K562 (cell line): ENCODE measurements around the gene PDCL3. TPM values are rescaled to one million over a fixed set of nuclear protein-coding genes. Genes with fewer than 3 reads are reported as not detected.

Source experiments
- ATAC-seq: fragments of 200-7000 bp; cut with Tn5 transposase; 3 replicates; pipeline ENCODE4 v1.9.1; 2020; ENCODE audit warnings: moderate library complexity
- BruUV-seq: library from RNA; stranded (reverse); fragments of 400-500 nt; replicated peaks from 2 replicates; lab custom pipeline; 2021; lab: Mats Ljungman, UMichigan
- CTCF ChIA-PET: fragments of 300-600 bp; formaldehyde crosslinking; extraction: SDS; loops from one replicate; lab custom pipeline; 2021; ENCODE audit warnings: low intra/inter-chr PET ratio; lab: Yijun Ruan, JAX
- POLR2A ChIA-PET: fragments of 300-600, 350-650 bp; sonication (Branson Sonifier 250); formaldehyde crosslinking; extraction: SDS; loops from one replicate; lab custom pipeline; 2021; ENCODE audit warnings: antibody characterized with exemption, inconsistent platforms; lab: Yijun Ruan, JAX
- DNase-seq, 4 experiments: peaks; one replicate each; pipeline versions ENCODE4 v3.0.0 to v3.0.0-alpha.2; 2011 to 2018; ENCODE audit warnings: low spot score in 3 of 4, mixed read lengths in 3 of 4; ENCODE audit errors: extremely low read depth in 1 of 4
- FAIRE-seq: peaks from 2 replicates; lab custom pipeline; 2011; peaks lifted over from hg19 to GRCh38; lab: Jason Lieb, UNC
- H2AFZ ChIP-seq: 2 replicates; pipeline ENCODE4 v1.6.0; 2011; ENCODE audit warnings: low read depth, low read length, control low read depth, inconsistent platforms
- H3K27ac ChIP-seq: fragments of 200-600 bp; 3 replicates; pipeline ENCODE4 v1.8.0; 2011; ENCODE audit warnings: low read depth, mild to moderate bottlenecking, control low read depth, inconsistent platforms, low read length, moderate library complexity, mixed read lengths; ENCODE audit errors: extremely low read depth
- H3K27me3 ChIP-seq, 2 experiments: fragments of 300-600 bp in 1 of 2; 2 replicates in 1 of 2; 3 replicates in 1 of 2; pipeline versions ENCODE4 v1.6.0 to v1.8.0; 2011; ENCODE audit warnings: inconsistent platforms in 2 of 2, low read length in 2 of 2, mild to moderate bottlenecking in 1 of 2, mixed read lengths in 1 of 2, moderate library complexity in 1 of 2; ENCODE audit not compliant: control insufficient read depth in 2 of 2, insufficient read depth in 2 of 2
- H3K36me3 ChIP-seq: fragments of 300-600 bp; 3 replicates; pipeline ENCODE4 v1.8.0; 2011; ENCODE audit warnings: mild to moderate bottlenecking, low read length, inconsistent platforms; ENCODE audit not compliant: control insufficient read depth, insufficient read depth
- H3K4me1 ChIP-seq, 2 experiments: fragments of 200-600 bp in 1 of 2; replicated peaks in 1 of 2; 2 replicates in 1 of 2; 3 replicates in 1 of 2; pipeline versions ENCODE4 v1.5.1 to v1.8.0; 2011; ENCODE audit warnings: inconsistent platforms in 2 of 2, low read length in 2 of 2, mild to moderate bottlenecking in 1 of 2, mixed read lengths in 1 of 2, moderate library complexity in 1 of 2; ENCODE audit not compliant: control insufficient read depth in 2 of 2, insufficient read depth in 2 of 2
- H3K4me2 ChIP-seq: 2 replicates; pipeline ENCODE4 v1.6.1; 2011; ENCODE audit warnings: low read length, control low read depth, inconsistent platforms, mixed read lengths; ENCODE audit not compliant: insufficient read depth
- H3K4me3 ChIP-seq: fragments of 200-600 bp; sonication (generic), shearing (Covaris generic); 2 replicates; pipeline ENCODE4 v1.5.1; 2016; ENCODE audit warnings: control low read depth, inconsistent platforms
- H3K79me2 ChIP-seq: fragments of 200-600 bp; 3 replicates; pipeline ENCODE4 v1.8.0; 2011; ENCODE audit warnings: low read length, inconsistent platforms; ENCODE audit not compliant: control insufficient read depth, insufficient read depth
- H3K9ac ChIP-seq, 2 experiments: 2 replicates each; pipeline versions ENCODE4 v1.6.0 to v1.6.1; 2011; ENCODE audit warnings: low read depth in 2 of 2, low read length in 2 of 2, control low read depth in 1 of 2, inconsistent platforms in 1 of 2, mild to moderate bottlenecking in 1 of 2, mixed read lengths in 1 of 2; ENCODE audit not compliant: insufficient read depth in 1 of 2
- H3K9me1 ChIP-seq: one replicate; pipeline ENCODE4 v1.6.0; 2011; ENCODE audit warnings: inconsistent platforms, mild to moderate bottlenecking, low read length, moderate library complexity; ENCODE audit not compliant: control insufficient read depth, insufficient read depth
- H3K9me3 ChIP-seq: replicated peaks from 2 replicates; pipeline ENCODE4 v1.5.1; 2011; ENCODE audit warnings: low read depth, low read length, inconsistent platforms; ENCODE audit not compliant: control insufficient read depth, insufficient read depth
- H4K20me1 ChIP-seq: replicated peaks from 2 replicates; pipeline ENCODE4 v1.6.1; 2011; ENCODE audit warnings: low read length, inconsistent platforms, mixed read lengths; ENCODE audit not compliant: control insufficient read depth, insufficient read depth
- BRCA1 ChIP-seq, 2 experiments: fragments of 450-650 bp in 1 of 2; sonication (generic) in 1 of 2; formaldehyde crosslinking in 1 of 2; IDR thresholded peaks; 2 replicates each; pipeline versions ENCODE4 v1.5.0 to v1.6.1; 2017 to 2020; ENCODE audit warnings: mild to moderate bottlenecking in 1 of 2, missing genetic modification reagents in 1 of 2
- CBX1 ChIP-seq: sonication (generic); IDR thresholded peaks from 2 replicates; pipeline ENCODE4 v1.6.1; 2016; ENCODE audit warnings: antibody characterized with exemption, low read depth, mild to moderate bottlenecking
- EZH2 ChIP-seq: IDR thresholded peaks from 2 replicates; pipeline ENCODE4 v1.6.1; 2012; ENCODE audit warnings: low read depth, mild to moderate bottlenecking, inconsistent platforms, low read length, borderline replicate concordance
- NR3C1 ChIP-seq: sonication (generic); formaldehyde crosslinking; IDR thresholded peaks from 2 replicates; pipeline ENCODE4 v1.8.1; 2022; ENCODE audit warnings: missing genetic modification reagents
- TCFL5 ChIP-seq: fragments of 250-450 bp; sonication (Bioruptor Pico); conservative IDR thresholded peaks from 2 replicates; pipeline ENCODE4 v1.6.1; 2021; ENCODE audit warnings: mild to moderate bottlenecking, moderate library complexity, matching md5 sums
- ZKSCAN1 ChIP-seq: fragments of 150-350 bp; IDR thresholded peaks from 2 replicates; pipeline ENCODE4 v1.6.1; 2016; ENCODE audit warnings: low read depth, low read length
- ZNF184 ChIP-seq: sonication (generic); formaldehyde crosslinking; IDR thresholded peaks from 2 replicates; pipeline ENCODE4 v1.5.0; 2020; ENCODE audit warnings: missing genetic modification reagents
- WGBS: fragments of 100-300 bp; shearing (Covaris generic); methylation state at CpG from one replicate; pipeline ENCODE4 v1.1.6; 2016; ENCODE audit warnings: low coverage, mixed read lengths; ENCODE audit not compliant: insufficient coverage; ENCODE audit errors: missing lambda C conversion rate; 5-methylcytosine and 5-hydroxymethylcytosine counted together
- in situ Hi-C: fragments of 300-500 bp; cut with MboI; formaldehyde crosslinking; loops from 4 replicates; pipeline ENCODE4 v1.15.0; 2018; ENCODE audit warnings: inconsistent platforms, mixed read lengths
- intact Hi-C: fragments of 100-400 bp; cut with micrococcal nuclease; formaldehyde crosslinking; loops from 2 replicates; pipeline ENCODE4 v1.14.2; 2022
- polyA plus RNA-seq, 8 experiments: library from polyadenylated mRNA; depleted of rRNA in 4 of 8; stranded (reverse) in 5 of 8; unstranded in 3 of 8; fragments of >200 nt; fragmentation: Nextera tagmentation in 2 of 8; fragmentation: Illumina TruSeq in 1 of 8; extraction: Ambion mirVana in 2 of 8; extraction: Trizol in 1 of 8; gene quantifications; 2 replicates each; pipeline versions ENCODE4 v1.2.1 to v1.2.3, GENCODE V29; 2011 to 2014; ENCODE audit warnings: inconsistent platforms in 1 of 8, missing spikeins in 1 of 8
- total RNA-seq, 7 experiments: library from RNA; depleted of rRNA in 6 of 7; stranded (reverse); fragments of >200 nt in 6 of 7; fragmentation: Illumina TruSeq in 2 of 7; extraction: Trizol in 2 of 7; gene quantifications; 2 replicates each; pipeline versions ENCODE4 v1.2.1 to v1.2.3, GENCODE V29; 2011 to 2021; ENCODE audit warnings: low replicate concordance in 1 of 7
- TF ChIP-seq, protein P1 (sequence below): fragments of 250-450 bp; sonication (Bioruptor Pico); IDR thresholded peaks from 2 replicates; pipeline ENCODE4 v1.8.0; 2021; ENCODE audit warnings: borderline replicate concordance, mild to moderate bottlenecking, moderate library complexity; ENCODE audit not compliant: poor library complexity, severe bottlenecking
- TF ChIP-seq, protein P2 (sequence below): sonication (generic); formaldehyde crosslinking; IDR thresholded peaks from 2 replicates; pipeline ENCODE4 v1.8.1; 2023; ENCODE audit warnings: mild to moderate bottlenecking, missing genetic modification reagents
- TF ChIP-seq, protein P3 (sequence below), 2 experiments: fragments of 450-650 bp; IDR thresholded peaks; 2 replicates each; pipeline ENCODE4 v1.6.1; 2018; ENCODE audit warnings: mild to moderate bottlenecking in 2 of 2, low read depth in 1 of 2; ENCODE audit not compliant: partially characterized antibody in 2 of 2
- TF ChIP-seq, protein P4 (sequence below): fragments of 250-450 bp; sonication (Bioruptor Pico); IDR thresholded peaks from 2 replicates; pipeline ENCODE4 v1.4.0; 2020; ENCODE audit warnings: mild to moderate bottlenecking, moderate library complexity, borderline replicate concordance

The PDCL3 gene
- total and polyA plus RNA-seq, 9 of the 15 experiments (the other 6 are each of a cell fraction or from before 2014, with no cell fraction given): 16.6 to 76.7 (median 26.9) TPM

DNA sequence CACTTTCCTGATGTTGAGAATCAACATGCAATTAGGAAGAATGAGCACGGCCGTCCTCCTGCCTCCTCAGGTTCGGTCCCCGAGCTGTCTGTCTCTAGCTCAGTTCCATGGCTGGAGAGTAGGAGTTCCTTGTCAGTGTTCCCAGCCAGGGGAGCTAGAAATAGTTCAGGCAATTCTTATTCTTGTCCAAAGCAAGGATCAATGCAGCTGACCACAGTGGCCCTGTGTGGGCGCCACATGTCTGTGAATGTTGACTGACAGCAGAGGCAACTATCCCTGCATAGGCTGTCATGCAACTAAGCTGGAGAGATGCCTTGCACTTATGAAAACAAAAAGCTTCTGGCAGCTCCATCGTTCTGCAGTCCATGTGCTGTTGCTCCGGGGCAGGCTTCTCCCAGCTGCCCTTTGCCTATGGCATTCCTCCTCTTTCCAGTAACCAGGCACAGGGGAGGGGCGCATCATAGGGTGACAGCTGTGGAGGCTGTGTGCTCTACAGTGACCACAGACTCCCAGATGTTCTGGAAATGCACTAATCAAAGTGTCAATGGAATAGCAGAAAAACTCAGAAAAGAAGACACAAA, 58.7 kb downstream of the PDCL3 start:
- Histone ChIP-seq H3K4me3 (no peak overlapping the region), H3K9me1 (no peaks in the 10 kb centered on the region), H3K79me2 (no peaks in the 10 kb centered on the region), H3K4me1 (no peaks in the 10 kb centered on the region; a peak in 1 of 5 replicates), H3K9ac (no peak overlapping the region), H3K27ac (no peak overlapping the region), H4K20me1 (no peaks in the 10 kb centered on the region), H3K36me3 (no peaks in the 10 kb centered on the region), H2AFZ (no peak overlapping the region), H3K4me2 (no peak overlapping the region), H3K27me3 (peaks cover 9 to 45% of the 10 kb centered on the region in 2 experiments), H3K9me3 (no peaks in the 10 kb centered on the region)
- DNase-seq: no peak
- no TSS peak for BruUV-seq
- ChIA-PET CTCF (no interaction called here), POLR2A (interaction anchor here (1.0 to 1.2 kb wide), 2 partner anchors 9 to 10 kb away, joined by 3 read pairs; no protein-coding TSS in a partner anchor)
- in situ Hi-C loops: no loop called here
- WGBS: 0% methylated on average over 8 of the region's 8 CpGs
- FAIRE-seq: no peak
- intact Hi-C loops: no loop called here
- ATAC-seq: no peak
- TF ChIP-seq, protein P1, sequence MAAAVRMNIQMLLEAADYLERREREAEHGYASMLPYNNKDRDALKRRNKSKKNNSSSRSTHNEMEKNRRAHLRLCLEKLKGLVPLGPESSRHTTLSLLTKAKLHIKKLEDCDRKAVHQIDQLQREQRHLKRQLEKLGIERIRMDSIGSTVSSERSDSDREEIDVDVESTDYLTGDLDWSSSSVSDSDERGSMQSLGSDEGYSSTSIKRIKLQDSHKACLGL (CRISPR knock-in tag): no peak
- no peak for TF ChIP-seq TCFL5
- no peak for TF ChIP-seq BRCA1 (IDR thresholded peaks at IDR 0.05)
- no peak for TF ChIP-seq BRCA1 (CRISPR knock-in tag; IDR thresholded peaks at IDR 0.05)
- TF ChIP-seq NR3C1: no peak
- TF ChIP-seq, protein P2, sequence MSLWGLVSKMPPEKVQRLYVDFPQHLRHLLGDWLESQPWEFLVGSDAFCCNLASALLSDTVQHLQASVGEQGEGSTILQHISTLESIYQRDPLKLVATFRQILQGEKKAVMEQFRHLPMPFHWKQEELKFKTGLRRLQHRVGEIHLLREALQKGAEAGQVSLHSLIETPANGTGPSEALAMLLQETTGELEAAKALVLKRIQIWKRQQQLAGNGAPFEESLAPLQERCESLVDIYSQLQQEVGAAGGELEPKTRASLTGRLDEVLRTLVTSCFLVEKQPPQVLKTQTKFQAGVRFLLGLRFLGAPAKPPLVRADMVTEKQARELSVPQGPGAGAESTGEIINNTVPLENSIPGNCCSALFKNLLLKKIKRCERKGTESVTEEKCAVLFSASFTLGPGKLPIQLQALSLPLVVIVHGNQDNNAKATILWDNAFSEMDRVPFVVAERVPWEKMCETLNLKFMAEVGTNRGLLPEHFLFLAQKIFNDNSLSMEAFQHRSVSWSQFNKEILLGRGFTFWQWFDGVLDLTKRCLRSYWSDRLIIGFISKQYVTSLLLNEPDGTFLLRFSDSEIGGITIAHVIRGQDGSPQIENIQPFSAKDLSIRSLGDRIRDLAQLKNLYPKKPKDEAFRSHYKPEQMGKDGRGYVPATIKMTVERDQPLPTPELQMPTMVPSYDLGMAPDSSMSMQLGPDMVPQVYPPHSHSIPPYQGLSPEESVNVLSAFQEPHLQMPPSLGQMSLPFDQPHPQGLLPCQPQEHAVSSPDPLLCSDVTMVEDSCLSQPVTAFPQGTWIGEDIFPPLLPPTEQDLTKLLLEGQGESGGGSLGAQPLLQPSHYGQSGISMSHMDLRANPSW (CRISPR knock-in tag): no peak
- no peak for TF ChIP-seq EZH2
- TF ChIP-seq ZNF184: no peak
- TF ChIP-seq ZKSCAN1: no peak
- TF ChIP-seq, protein P3, sequence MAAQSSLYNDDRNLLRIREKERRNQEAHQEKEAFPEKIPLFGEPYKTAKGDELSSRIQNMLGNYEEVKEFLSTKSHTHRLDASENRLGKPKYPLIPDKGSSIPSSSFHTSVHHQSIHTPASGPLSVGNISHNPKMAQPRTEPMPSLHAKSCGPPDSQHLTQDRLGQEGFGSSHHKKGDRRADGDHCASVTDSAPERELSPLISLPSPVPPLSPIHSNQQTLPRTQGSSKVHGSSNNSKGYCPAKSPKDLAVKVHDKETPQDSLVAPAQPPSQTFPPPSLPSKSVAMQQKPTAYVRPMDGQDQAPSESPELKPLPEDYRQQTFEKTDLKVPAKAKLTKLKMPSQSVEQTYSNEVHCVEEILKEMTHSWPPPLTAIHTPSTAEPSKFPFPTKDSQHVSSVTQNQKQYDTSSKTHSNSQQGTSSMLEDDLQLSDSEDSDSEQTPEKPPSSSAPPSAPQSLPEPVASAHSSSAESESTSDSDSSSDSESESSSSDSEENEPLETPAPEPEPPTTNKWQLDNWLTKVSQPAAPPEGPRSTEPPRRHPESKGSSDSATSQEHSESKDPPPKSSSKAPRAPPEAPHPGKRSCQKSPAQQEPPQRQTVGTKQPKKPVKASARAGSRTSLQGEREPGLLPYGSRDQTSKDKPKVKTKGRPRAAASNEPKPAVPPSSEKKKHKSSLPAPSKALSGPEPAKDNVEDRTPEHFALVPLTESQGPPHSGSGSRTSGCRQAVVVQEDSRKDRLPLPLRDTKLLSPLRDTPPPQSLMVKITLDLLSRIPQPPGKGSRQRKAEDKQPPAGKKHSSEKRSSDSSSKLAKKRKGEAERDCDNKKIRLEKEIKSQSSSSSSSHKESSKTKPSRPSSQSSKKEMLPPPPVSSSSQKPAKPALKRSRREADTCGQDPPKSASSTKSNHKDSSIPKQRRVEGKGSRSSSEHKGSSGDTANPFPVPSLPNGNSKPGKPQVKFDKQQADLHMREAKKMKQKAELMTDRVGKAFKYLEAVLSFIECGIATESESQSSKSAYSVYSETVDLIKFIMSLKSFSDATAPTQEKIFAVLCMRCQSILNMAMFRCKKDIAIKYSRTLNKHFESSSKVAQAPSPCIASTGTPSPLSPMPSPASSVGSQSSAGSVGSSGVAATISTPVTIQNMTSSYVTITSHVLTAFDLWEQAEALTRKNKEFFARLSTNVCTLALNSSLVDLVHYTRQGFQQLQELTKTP (IDR thresholded peaks at IDR 0.05; ENCODE audit: low read depth in 1 of 2, partially characterized antibody in 2 of 2): no peak
- no peak for TF ChIP-seq CBX1
- TF ChIP-seq, protein P4, sequence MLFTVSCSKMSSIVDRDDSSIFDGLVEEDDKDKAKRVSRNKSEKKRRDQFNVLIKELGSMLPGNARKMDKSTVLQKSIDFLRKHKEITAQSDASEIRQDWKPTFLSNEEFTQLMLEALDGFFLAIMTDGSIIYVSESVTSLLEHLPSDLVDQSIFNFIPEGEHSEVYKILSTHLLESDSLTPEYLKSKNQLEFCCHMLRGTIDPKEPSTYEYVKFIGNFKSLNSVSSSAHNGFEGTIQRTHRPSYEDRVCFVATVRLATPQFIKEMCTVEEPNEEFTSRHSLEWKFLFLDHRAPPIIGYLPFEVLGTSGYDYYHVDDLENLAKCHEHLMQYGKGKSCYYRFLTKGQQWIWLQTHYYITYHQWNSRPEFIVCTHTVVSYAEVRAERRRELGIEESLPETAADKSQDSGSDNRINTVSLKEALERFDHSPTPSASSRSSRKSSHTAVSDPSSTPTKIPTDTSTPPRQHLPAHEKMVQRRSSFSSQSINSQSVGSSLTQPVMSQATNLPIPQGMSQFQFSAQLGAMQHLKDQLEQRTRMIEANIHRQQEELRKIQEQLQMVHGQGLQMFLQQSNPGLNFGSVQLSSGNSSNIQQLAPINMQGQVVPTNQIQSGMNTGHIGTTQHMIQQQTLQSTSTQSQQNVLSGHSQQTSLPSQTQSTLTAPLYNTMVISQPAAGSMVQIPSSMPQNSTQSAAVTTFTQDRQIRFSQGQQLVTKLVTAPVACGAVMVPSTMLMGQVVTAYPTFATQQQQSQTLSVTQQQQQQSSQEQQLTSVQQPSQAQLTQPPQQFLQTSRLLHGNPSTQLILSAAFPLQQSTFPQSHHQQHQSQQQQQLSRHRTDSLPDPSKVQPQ (CRISPR knock-in tag): no peak
